Muscle layer of duodenum (tissue), 2 donors: ENCODE results near the gene CGB5.
"Not testable (repeated sequence)": the region's sequence is repeated elsewhere in the genome, so short reads cannot be mapped to it uniquely, and the experiment has no call there.

Experiments
- H3K27ac ChIP-seq: one replicate; pipeline ENCODE4 v1.7.0; 2013; ENCODE audit warnings: mild to moderate bottlenecking, low read length
- H3K27me3 ChIP-seq: one replicate; pipeline ENCODE4 v1.7.0; 2013; ENCODE audit warnings: low read depth, mild to moderate bottlenecking, control low read depth, low read length
- H3K36me3 ChIP-seq, 2 donors: one replicate each; pipeline ENCODE4 v1.7.0; 2013; ENCODE audit warnings: low read length in 2 of 2, control low read depth in 1 of 2, mild to moderate bottlenecking in 1 of 2; ENCODE audit not compliant: insufficient read depth in 2 of 2, control insufficient read depth in 1 of 2
- H3K4me1 ChIP-seq, 2 donors: one replicate each; pipeline ENCODE4 v1.7.0; 2013; ENCODE audit warnings: low read length in 2 of 2, mild to moderate bottlenecking in 2 of 2, control low read depth in 1 of 2, moderate library complexity in 1 of 2; ENCODE audit not compliant: insufficient read depth in 2 of 2, control insufficient read depth in 1 of 2
- H3K4me3 ChIP-seq, 2 donors: one replicate each; pipeline ENCODE4 v1.7.0; 2013; ENCODE audit warnings: low read length in 2 of 2, low read depth in 1 of 2, mild to moderate bottlenecking in 1 of 2
- H3K9me3 ChIP-seq, 2 donors: one replicate each; pipeline ENCODE4 v1.7.0; 2013; ENCODE audit warnings: low read length in 2 of 2, control low read depth in 1 of 2, mild to moderate bottlenecking in 1 of 2; ENCODE audit not compliant: control insufficient read depth in 1 of 2
- donor health status: healthy.

Gene CGB5

GRCh38 chr19:49025088-49025487 lies 18.6 kb upstream of the CGB5 start:
- not testable (repeated sequence) for H3K9me3 ChIP-seq, H3K27ac ChIP-seq, H3K4me3 ChIP-seq, H3K4me1 ChIP-seq, H3K27me3 ChIP-seq, H3K36me3 ChIP-seq

DNA sequence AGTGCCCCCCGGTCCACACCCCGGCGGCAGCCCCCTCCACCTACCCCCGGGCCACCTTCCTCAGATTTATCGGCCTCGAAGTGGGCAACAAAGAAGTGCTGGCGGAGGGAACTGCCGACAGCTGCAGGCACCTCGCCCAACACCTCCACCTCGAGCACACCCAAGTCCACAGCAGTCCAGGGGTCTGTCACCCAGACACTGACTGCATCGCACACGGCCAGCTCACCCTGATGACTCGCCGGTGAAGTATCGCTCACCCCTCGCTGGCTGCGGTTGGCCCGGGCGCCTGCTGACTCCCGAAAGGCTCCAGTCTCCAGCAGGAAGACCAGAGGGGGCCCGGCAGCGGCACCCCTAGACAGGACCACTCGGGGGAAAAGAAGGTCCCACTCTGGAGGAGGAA lies 18.0 kb upstream of the CGB5 start:
- H3K9me3 ChIP-seq, H3K36me3 ChIP-seq, H3K4me3 ChIP-seq: not testable (repeated sequence)

DNA sequence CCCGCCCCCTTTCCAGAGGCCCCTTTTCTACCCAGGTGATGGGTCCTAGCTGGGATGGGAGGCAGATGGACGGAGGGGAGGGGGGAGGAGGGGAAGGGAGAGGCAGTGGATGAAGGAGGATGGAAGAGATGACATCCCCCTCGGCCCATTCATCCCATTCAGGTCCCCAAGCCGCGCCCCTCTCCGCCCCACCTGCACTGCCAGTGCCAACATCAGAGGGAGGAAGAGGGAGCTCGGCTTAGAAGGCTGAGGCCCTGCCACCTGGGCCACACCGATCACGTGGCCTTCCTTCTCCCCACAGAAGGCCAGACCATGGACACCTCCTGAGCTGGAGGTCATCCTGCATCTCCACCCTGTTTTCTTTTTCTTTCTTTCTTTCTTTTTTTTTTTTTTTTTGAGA lies 15.0 kb upstream of the CGB5 start:
- not testable (repeated sequence) for H3K9me3 ChIP-seq, H3K4me3 ChIP-seq, H3K27ac ChIP-seq, H3K4me1 ChIP-seq, H3K36me3 ChIP-seq, H3K27me3 ChIP-seq

More for the DNA sequence above, 18.0 kb upstream of the CGB5 start:
- not testable (repeated sequence) for H3K4me1 ChIP-seq, H3K27ac ChIP-seq, H3K27me3 ChIP-seq

- not testable (repeated sequence) for H3K27me3 ChIP-seq, H3K27ac ChIP-seq, H3K4me3 ChIP-seq, H3K4me1 ChIP-seq, H3K9me3 ChIP-seq, H3K36me3 ChIP-seq
Observed at GRCh38 chr19:49029749-49030148, 13.9 kb upstream of the CGB5 start.

DNA sequence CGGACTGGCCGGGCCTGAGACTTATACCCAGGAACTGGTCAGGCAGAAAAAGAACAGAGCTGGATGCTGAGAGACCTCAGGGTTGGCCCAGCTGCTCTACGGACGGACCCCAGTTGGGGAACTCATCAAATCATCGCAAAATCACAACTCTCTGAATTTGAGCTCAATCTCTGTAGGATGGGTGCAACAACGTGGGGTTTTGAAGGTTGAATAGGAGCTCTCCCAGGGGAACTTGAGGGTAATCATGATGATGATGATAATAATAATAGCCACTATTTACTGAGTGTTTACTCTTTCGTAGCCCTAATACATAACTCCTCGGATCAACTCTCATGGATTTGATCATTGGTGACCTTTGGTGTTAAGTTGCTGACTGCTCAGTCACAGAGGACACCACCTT lies 13.3 kb upstream of the CGB5 start:
- not testable (repeated sequence) for H3K36me3 ChIP-seq, H3K27me3 ChIP-seq, H3K27ac ChIP-seq

GRCh38 chr19:49031642-49032301 lies 11.9 kb upstream of the CGB5 start, which contains the start of gene CGB2:
TSS of gene CGB2 (plus strand) at chr19:49031890. CDS start at chr19:49032096, 206 bp downstream.
- H3K4me1 ChIP-seq, H3K27me3 ChIP-seq, H3K4me3 ChIP-seq, H3K9me3 ChIP-seq, H3K36me3 ChIP-seq, H3K27ac ChIP-seq: not testable (repeated sequence)

More for the DNA sequence above, 13.3 kb upstream of the CGB5 start:
- not testable (repeated sequence) for H3K4me1 ChIP-seq, H3K4me3 ChIP-seq, H3K9me3 ChIP-seq

DNA sequence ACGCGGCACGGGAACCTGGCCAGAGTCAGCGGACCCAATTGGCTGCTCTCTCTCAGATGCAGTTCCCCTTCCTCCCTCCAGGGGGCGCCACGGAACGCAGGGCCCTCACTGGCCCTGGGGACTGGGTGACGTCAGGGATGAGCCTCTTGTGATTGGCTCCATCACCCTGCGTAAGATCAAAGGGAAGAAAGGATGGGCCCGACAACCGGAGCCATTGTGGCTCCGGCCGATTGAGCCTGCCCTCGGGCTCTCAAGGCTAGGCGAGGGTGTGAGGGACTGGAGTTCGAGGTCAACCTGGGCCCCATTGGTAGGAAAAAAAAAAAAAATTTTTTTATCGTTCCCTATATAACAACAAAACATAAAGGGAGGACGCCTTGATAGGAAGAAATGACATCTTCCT lies 6.8 kb upstream of the CGB5 start, which contains the start of gene CGB1:
Gene CGB1, minus strand, starts transcription at position 81 of the 400 bp plus-strand sequence. CDS start 184 bp downstream, outside the sequence.
- not testable (repeated sequence) for H3K27me3 ChIP-seq, H3K36me3 ChIP-seq, H3K9me3 ChIP-seq, H3K4me3 ChIP-seq, H3K27ac ChIP-seq, H3K4me1 ChIP-seq

- H3K27ac ChIP-seq, H3K27me3 ChIP-seq, H3K9me3 ChIP-seq, H3K4me3 ChIP-seq, H3K4me1 ChIP-seq, H3K36me3 ChIP-seq: not testable (repeated sequence)
Observed at GRCh38 chr19:49038111-49038510, 5.5 kb upstream of the CGB5 start.

GRCh38 chr19:49038557-49039276 lies 4.9 kb upstream of the CGB5 start:
- H3K27me3 ChIP-seq, H3K27ac ChIP-seq, H3K4me3 ChIP-seq, H3K36me3 ChIP-seq, H3K4me1 ChIP-seq, H3K9me3 ChIP-seq: not testable (repeated sequence)

DNA sequence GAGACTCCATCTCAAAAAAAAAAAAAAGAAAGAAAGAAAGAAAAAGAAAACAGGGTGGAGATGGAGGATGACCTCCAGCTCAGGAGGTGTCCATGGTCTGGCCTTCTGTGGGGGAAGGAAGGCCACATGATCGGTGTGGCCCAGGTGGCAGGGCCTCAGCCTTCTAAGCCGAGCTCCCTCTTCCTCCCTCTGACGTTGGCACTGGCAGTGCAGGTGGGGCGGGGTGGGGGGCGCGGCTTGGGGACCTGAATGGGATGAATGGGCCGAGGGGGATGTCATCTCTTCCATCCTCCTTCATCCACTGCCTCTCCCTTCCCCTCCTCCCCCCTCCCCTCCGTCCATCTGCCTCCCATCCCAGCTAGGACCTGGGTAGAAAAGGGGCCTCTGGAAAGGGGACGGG lies 3.9 kb upstream of the CGB5 start:
- not testable (repeated sequence) for H3K27me3 ChIP-seq, H3K4me3 ChIP-seq, H3K27ac ChIP-seq, H3K4me1 ChIP-seq, H3K9me3 ChIP-seq, H3K36me3 ChIP-seq

DNA sequence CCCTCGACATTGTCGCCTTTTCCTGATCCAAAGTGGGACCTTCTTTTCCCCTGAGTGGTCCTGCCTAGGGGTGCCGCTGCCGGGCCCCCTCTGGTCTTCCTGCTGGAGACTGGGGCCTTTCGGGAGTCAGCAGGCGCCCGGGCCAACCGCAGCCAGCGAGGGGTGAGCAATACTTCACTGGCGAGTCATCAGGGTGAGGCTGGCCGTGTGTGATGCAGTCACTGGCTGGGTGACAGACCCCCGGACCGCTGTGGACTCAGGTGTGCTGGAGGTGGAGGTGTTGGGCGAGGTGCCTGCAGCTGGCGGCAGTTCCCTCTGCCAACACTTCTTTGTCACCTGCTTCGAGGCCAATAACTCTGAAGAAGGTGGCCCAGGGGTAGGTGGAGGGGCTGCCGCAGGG lies 1.5 kb upstream of the CGB5 start:
- Histone ChIP-seq H3K4me1 (no peaks in the 10 kb centered on the region), H3K36me3 (no peaks in the 10 kb centered on the region), H3K27ac (no peak overlapping the region)

GRCh38 chr19:49042666-49043065 lies 982 bp upstream of the CGB5 start:
- H3K36me3 ChIP-seq, H3K27me3 ChIP-seq, H3K9me3 ChIP-seq, H3K4me1 ChIP-seq, H3K27ac ChIP-seq, H3K4me3 ChIP-seq: not testable (repeated sequence)

More for the DNA sequence above, 1.5 kb upstream of the CGB5 start:
- Histone ChIP-seq H3K9me3 (no peaks in the 10 kb centered on the region), H3K4me3 (no peak overlapping the region), H3K27me3 (no peaks in the 10 kb centered on the region)
